Trophoblast cell (in vitro differentiated cells and primary cell): ENCODE results near the gene LALBA. TPM values are rescaled to one million over a fixed set of nuclear protein-coding genes. Genes with fewer than 3 reads are reported as not detected.
A peak's percentile ranks its signal among the peaks of the same experiment; 100 is the strongest.

Experiments
- DNase-seq, 2 donors: peaks; one replicate each; pipeline ENCODE4 v3.0.0-alpha.2; 2016
- H2AFZ ChIP-seq: 2 replicates; pipeline ENCODE4 v1.6.1; 2013; ENCODE audit warnings: low read length, moderate library complexity, mild to moderate bottlenecking; ENCODE audit not compliant: insufficient read depth, poor library complexity
- H2AK5ac ChIP-seq: 2 replicates; pipeline ENCODE4 v1.6.1; 2013; ENCODE audit warnings: mild to moderate bottlenecking, low read length
- H2BK120ac ChIP-seq: 2 replicates; pipeline ENCODE4 v1.6.1; 2013; ENCODE audit warnings: low read length, mild to moderate bottlenecking, moderate library complexity; ENCODE audit not compliant: insufficient read depth, poor library complexity
- H2BK12ac ChIP-seq: 2 replicates; pipeline ENCODE4 v1.6.1; 2013; ENCODE audit warnings: mild to moderate bottlenecking, low read length, moderate library complexity
- H2BK5ac ChIP-seq: 2 replicates; pipeline ENCODE4 v1.6.1; 2013; ENCODE audit warnings: low read length, low read depth, moderate library complexity, mild to moderate bottlenecking; ENCODE audit not compliant: poor library complexity
- H3K14ac ChIP-seq: 2 replicates; pipeline ENCODE4 v1.6.1; 2013; ENCODE audit warnings: mild to moderate bottlenecking, low read length
- H3K18ac ChIP-seq: 2 replicates; pipeline ENCODE4 v1.6.1; 2013; ENCODE audit warnings: mild to moderate bottlenecking, low read length
- H3K23ac ChIP-seq: 2 replicates; pipeline ENCODE4 v1.6.1; 2013; ENCODE audit warnings: low read length
- H3K27ac ChIP-seq: 2 replicates; pipeline ENCODE4 v1.5.1; 2013; ENCODE audit warnings: low read depth, mild to moderate bottlenecking, inconsistent platforms, low read length, moderate library complexity
- H3K27me3 ChIP-seq: 2 replicates; pipeline ENCODE4 v1.6.1; 2013; ENCODE audit warnings: inconsistent platforms, mild to moderate bottlenecking, low read length, moderate library complexity; ENCODE audit not compliant: insufficient read depth
- H3K36me3 ChIP-seq, 2 experiments: 1 replicate in 1 of 2; 2 replicates in 1 of 2; pipeline ENCODE4 v1.6.1; 2013; ENCODE audit warnings: low read length in 2 of 2, mild to moderate bottlenecking in 2 of 2, moderate library complexity in 1 of 2; ENCODE audit not compliant: insufficient read depth in 2 of 2, control insufficient read depth in 1 of 2
- H3K4ac ChIP-seq: 2 replicates; pipeline ENCODE4 v1.6.1; 2013; ENCODE audit warnings: low read depth, mild to moderate bottlenecking, low read length, moderate library complexity
- H3K4me1 ChIP-seq, 2 experiments: 1 replicate in 1 of 2; 2 replicates in 1 of 2; pipeline ENCODE4 v1.6.1; 2013; ENCODE audit warnings: low read length in 2 of 2, mild to moderate bottlenecking in 2 of 2, moderate library complexity in 1 of 2; ENCODE audit not compliant: insufficient read depth in 2 of 2, control insufficient read depth in 1 of 2
- H3K4me2 ChIP-seq: 2 replicates; pipeline ENCODE4 v1.6.1; 2013; ENCODE audit warnings: inconsistent platforms, mild to moderate bottlenecking, low read length, moderate library complexity
- H3K4me3 ChIP-seq: 2 replicates; pipeline ENCODE4 v1.5.1; 2013; ENCODE audit warnings: mild to moderate bottlenecking, low read depth, low read length, inconsistent platforms
- H3K79me1 ChIP-seq: one replicate; pipeline ENCODE4 v1.6.1; 2013; ENCODE audit warnings: low read length
- H3K79me2 ChIP-seq: 2 replicates; pipeline ENCODE4 v1.6.1; 2013; ENCODE audit warnings: low read length, mild to moderate bottlenecking; ENCODE audit not compliant: control insufficient read depth, insufficient read depth, poor library complexity
- H3K9ac ChIP-seq: 2 replicates; pipeline ENCODE4 v1.6.1; 2013; ENCODE audit warnings: mild to moderate bottlenecking, low read length
- H3K9me3 ChIP-seq: 2 replicates; pipeline ENCODE4 v1.6.1; 2013; ENCODE audit warnings: low read depth, mild to moderate bottlenecking, control low read depth, inconsistent platforms, low read length; ENCODE audit not compliant: insufficient read depth
- H4K12ac ChIP-seq: 2 replicates; pipeline ENCODE4 v1.6.1; 2013; ENCODE audit warnings: low read depth, mild to moderate bottlenecking, low read length, moderate library complexity
- H4K8ac ChIP-seq: 2 replicates; pipeline ENCODE4 v1.6.1; 2013; ENCODE audit warnings: low read depth, mild to moderate bottlenecking, low read length, moderate library complexity
- H4K91ac ChIP-seq: one replicate; pipeline ENCODE4 v1.6.1; 2013; ENCODE audit warnings: low read depth, mild to moderate bottlenecking, low read length, moderate library complexity
- WGBS: extraction: QIAGEN DNeasy Blood & Tissue Kit; methylation state at CpG from one replicate; pipeline ENCODE4 v1.1.7; 2013; ENCODE audit warnings: missing lambda C conversion rate; ENCODE audit not compliant: insufficient read length, insufficient coverage; ENCODE audit errors: extremely low coverage; 5-methylcytosine and 5-hydroxymethylcytosine counted together
- polyA plus RNA-seq: library from polyadenylated mRNA; stranded (reverse); fragments of 200-250 nt; gene quantifications from 2 replicates; pipeline ENCODE4 v1.2.3, GENCODE V29; 2013

Gene LALBA
- not detected in 2 replicates for polyA plus RNA-seq

GRCh38 chr12:48569946-48570345 lies at the start of gene LALBA:
Gene LALBA (minus strand): TSS chr12:48570046. CDS start chr12:48570020, 26 bp downstream.
- Histone ChIP-seq H2AK5ac (no peak within 1 kb of the TSS), H2AFZ (no peak within 1 kb of the TSS), H4K12ac (no peak within 1 kb of the TSS), H3K14ac (no peak within 1 kb of the TSS), H2BK5ac (no peak within 1 kb of the TSS), H3K9me3 (no peaks in the 10 kb centered on the region), H3K79me2 (no peaks in the 10 kb centered on the region), H3K4me3 (no peak within 1 kb of the TSS), H3K23ac (no peak within 1 kb of the TSS), H3K36me3 (no peaks in the 10 kb centered on the region), H4K91ac (no peak within 1 kb of the TSS), H3K4me2 (no peak within 1 kb of the TSS), H2BK12ac (no peak within 1 kb of the TSS), H3K4me1 (no peaks in the 10 kb centered on the region), H3K4ac (no peak within 1 kb of the TSS), H3K18ac (no peak within 1 kb of the TSS), H3K9ac (no peak within 1 kb of the TSS), H4K8ac (no peak within 1 kb of the TSS), H3K27ac (no peak within 1 kb of the TSS), H3K27me3 (no peaks in the 10 kb centered on the region), H3K79me1 (no peaks in the 10 kb centered on the region), H2BK120ac (no peak within 1 kb of the TSS)
- DNase-seq: no peak
- no CpG with 5 or more reads among the region's 1 CpG for WGBS

- Histone ChIP-seq H2AFZ (no peak overlapping the region), H2BK12ac (no peak overlapping the region)
Observed at GRCh38 chr12:48618541-48618940, 48.7 kb upstream of the LALBA start.

GRCh38 chr12:48615681-48616080 lies 45.8 kb upstream of the LALBA start:
- Histone ChIP-seq H3K9me3 (no peaks in the 10 kb centered on the region), H3K79me2 (no peaks in the 10 kb centered on the region), H3K27me3 (no peaks in the 10 kb centered on the region), H2BK120ac (no peak overlapping the region), H4K12ac (no peak overlapping the region), H3K79me1 (no peaks in the 10 kb centered on the region), H2BK12ac (no peak overlapping the region), H3K9ac (no peak overlapping the region), H3K4me1 (no peaks in the 10 kb centered on the region), H2AK5ac (no peak overlapping the region), H4K8ac (no peak overlapping the region), H3K36me3 (no peaks in the 10 kb centered on the region), H3K27ac (no peak overlapping the region), H3K14ac (no peak overlapping the region), H3K18ac (no peak overlapping the region), H2BK5ac (no peak overlapping the region), H3K4me3 (no peak overlapping the region), H2AFZ (no peak overlapping the region), H3K4ac (no peak overlapping the region), H3K23ac (no peak overlapping the region), H4K91ac (no peak overlapping the region), H3K4me2 (no peak overlapping the region)
- WGBS: no CpG with 5 or more reads among the region's 4 CpGs
- no peak for DNase-seq

More at GRCh38 chr12:48618541-48618940, 48.7 kb upstream of the LALBA start:
- Histone ChIP-seq H3K4me2 (no peak overlapping the region), H3K36me3 (no peaks in the 10 kb centered on the region), H3K4me1 (no peaks in the 10 kb centered on the region), H2AK5ac (no peak overlapping the region), H4K8ac (no peak overlapping the region), H3K14ac (no peak overlapping the region), H3K9ac (no peak overlapping the region), H2BK5ac (no peak overlapping the region), H3K27me3 (no peaks in the 10 kb centered on the region), H3K79me1 (no peaks in the 10 kb centered on the region), H2BK120ac (no peak overlapping the region), H3K79me2 (no peaks in the 10 kb centered on the region), H3K18ac (no peak overlapping the region), H4K91ac (no peak overlapping the region), H4K12ac (no peak overlapping the region), H3K23ac (no peak overlapping the region), H3K4me3 (no peak overlapping the region), H3K4ac (no peak overlapping the region), H3K9me3 (no peaks in the 10 kb centered on the region), H3K27ac (no peak overlapping the region)
- peak; percentile 67 to 90 for DNase-seq
- no CpG with 5 or more reads among the region's 7 CpGs for WGBS

GRCh38 chr12:48613321-48613720 lies 43.5 kb upstream of the LALBA start:
- H2AFZ ChIP-seq: no peak overlapping the region
- no peak overlapping the region for H3K23ac ChIP-seq
- WGBS: no CpG with 5 or more reads among the region's 1 CpG
- H3K4me3 ChIP-seq: no peak overlapping the region
- no peak overlapping the region for H3K4ac ChIP-seq
- no peak overlapping the region for H3K14ac ChIP-seq
- no peaks in the 10 kb centered on the region for H3K9me3 ChIP-seq
- H3K79me1 ChIP-seq: no peaks in the 10 kb centered on the region
- no peaks in the 10 kb centered on the region for H3K4me1 ChIP-seq
- no peak overlapping the region for H4K12ac ChIP-seq
- H2AK5ac ChIP-seq: no peak overlapping the region
- no peaks in the 10 kb centered on the region for H3K27me3 ChIP-seq
- H4K91ac ChIP-seq: no peak overlapping the region
- H2BK120ac ChIP-seq: no peak overlapping the region
- H3K27ac ChIP-seq: no peak overlapping the region
- no peak for DNase-seq
- H3K9ac ChIP-seq: no peak overlapping the region
- H3K36me3 ChIP-seq: no peaks in the 10 kb centered on the region
- no peak overlapping the region for H2BK12ac ChIP-seq
- no peak overlapping the region for H3K4me2 ChIP-seq
- H2BK5ac ChIP-seq: no peak overlapping the region
- H3K18ac ChIP-seq: no peak overlapping the region
- no peaks in the 10 kb centered on the region for H3K79me2 ChIP-seq
- no peak overlapping the region for H4K8ac ChIP-seq
